GM11168 (cell line): ENCODE measurements around the gene MAPK14.

Source experiments
- in situ Hi-C: fragments of 300-500 bp; cut with MboI; formaldehyde crosslinking; loops from one replicate; pipeline ENCODE4 v1.12.0; 2022; ENCODE audit warnings: low sequenced_read_pairs; ENCODE audit not compliant: unreplicated experiment

Gene MAPK14

DNA sequence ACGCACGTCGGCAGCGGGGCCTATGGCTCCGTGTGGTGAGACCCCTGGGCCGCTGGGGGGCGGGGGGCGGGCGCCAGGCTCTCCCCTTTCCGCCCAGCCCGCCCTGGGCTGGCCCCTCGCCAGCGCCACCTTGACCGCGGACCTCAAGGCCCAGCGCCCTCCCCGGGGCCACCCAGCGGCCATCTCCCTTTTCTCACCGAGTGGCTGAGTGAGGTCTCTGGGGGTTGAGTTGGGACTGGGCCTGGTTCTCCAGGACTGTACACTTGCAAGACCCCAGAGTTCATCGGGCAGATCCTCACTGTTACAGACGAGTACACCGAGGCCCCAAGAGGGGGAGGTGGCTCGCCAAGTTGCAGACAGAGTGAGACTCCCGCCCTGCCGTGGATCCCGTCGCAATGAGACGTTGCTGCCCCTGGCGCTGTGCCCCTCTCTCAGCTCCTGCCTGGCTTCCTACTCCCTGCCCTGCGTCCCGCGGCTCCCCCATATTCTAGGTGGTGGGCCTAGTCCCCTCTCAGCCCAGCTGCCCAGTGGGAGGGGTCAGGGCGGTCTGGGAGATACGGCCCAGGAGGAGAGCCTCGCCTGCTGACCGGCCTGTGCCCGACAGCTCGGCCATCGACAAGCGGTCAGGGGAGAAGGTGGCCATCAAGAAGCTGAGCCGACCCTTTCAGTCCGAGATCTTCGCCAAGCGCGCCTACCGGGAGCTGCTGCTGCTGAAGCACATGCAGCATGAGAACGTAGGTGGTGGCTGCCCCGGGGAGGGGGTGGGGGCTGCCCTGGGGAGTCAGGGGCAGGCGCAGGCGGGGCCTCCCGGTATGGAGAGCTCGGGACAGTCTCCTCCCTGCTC, 103.3 kb downstream of the MAPK14 start:
- in situ Hi-C loops, result loop anchor here (5.0 kb wide), 1 partner anchor 56 kb away; no protein-coding TSS in a partner anchor

DNA sequence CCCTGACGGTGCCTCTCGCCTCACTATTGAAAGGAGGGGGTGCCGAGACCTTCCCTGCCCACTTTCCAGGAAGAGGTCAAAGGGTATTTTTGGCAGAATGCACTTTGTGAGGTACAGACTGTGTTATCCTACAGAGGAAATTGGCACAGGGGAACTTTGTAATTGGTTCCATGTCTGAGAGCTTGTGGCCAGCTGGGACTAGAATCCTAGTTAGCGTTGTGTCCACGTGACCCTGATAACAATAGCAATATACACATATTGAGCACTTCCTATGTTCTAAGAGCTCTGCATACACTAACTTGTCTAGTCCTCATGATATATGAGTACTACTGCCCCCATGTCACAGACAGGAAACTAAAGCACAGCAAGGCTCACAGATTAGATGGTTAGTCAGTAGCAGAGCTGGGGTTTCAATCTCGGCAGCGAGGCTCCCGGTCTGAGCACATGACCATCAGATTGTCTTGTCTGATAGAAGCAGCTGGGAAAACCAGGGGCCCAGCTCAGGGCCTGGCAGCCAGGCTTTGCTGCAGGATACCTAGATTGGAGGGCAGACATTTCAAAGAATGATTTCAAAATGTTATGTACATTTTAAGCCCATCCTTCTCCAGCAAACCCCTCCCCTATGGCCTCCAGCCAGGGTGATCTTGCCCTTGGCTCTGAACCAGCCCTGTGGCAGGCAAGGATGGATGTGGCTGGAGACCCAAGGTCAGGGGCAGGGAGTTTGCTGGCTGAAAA, 104.1 kb downstream of the MAPK14 start:
- in situ Hi-C loops, result loop anchor here (5.0 kb wide), 1 partner anchor 56 kb away; no protein-coding TSS in a partner anchor

DNA sequence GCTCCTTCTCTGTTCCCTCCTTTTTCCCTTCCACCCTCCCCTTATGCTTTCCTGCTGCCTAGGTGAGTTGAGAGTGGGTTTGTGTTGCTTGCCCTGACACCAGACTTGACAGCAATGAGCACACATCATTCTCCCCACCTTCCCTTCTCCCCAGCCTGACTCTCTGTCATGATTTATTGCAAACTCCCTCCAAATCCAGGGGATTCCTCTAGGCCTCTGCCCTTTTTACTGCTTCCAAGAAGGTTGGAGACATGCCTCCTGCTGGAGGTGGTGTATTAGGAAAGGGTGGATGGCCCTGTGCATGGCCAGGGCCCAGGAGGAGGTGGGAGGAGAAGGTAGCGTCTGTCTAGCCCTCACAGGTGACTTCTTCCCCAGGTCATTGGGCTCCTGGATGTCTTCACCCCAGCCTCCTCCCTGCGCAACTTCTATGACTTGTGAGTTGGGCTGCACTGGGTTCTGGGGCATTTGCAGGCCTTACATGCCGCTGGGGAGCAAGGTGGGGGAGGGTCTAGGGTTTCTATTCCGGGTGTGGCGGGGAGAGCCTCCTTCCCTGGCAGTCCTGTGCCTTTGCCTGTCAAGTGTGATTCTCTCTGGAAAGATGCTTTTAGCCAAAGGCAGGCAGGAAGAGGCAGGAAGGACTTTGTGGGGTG, 104.8 kb downstream of the MAPK14 start:
- in situ Hi-C loops, result loop anchor here (5.0 kb wide), 1 partner anchor 55 kb away; no protein-coding TSS in a partner anchor

DNA sequence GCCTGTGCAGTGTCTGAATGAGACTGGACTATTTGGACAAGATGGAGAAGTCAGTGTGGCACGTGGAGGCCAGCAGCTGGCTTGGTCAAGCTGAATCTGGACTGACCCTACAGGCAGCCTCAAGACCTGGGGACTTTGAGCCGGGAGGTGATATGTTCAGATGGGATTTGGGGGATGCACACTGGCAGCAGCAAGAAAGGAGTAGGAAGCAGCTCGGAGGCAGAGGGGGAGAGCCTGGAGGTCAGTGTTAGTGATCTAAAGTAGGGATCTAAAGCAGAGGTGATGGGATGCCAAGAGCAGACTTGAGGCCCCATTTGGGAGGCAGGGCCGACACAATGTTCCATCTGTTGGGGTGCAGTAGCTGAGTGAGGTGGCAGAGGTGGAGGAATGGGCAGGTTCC, 105.5 kb downstream of the MAPK14 start:
- in situ Hi-C loops, result loop anchor here (5.0 kb wide), 1 partner anchor 54 kb away; no protein-coding TSS in a partner anchor

DNA sequence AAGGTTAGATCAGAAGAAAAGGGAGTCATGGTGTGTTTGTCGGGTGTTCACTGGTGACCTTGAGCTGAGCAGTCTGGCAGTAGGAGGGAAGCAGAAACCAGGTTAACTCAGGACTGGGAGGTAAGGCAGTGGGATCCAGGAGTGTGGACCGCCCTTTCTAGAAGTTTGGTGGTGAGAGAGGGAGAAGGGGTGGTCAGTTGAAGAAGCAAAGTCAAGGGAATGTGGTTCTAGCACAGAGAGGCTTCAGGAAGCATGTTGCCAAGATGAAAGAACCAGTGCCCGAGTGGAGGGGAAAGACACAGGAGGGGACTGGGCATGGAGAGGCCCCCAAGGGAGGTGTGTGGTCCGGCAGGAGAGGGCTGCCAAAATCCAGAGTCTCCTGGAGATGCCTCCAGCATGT, 106.3 kb downstream of the MAPK14 start:
- in situ Hi-C loops, result loop anchor here (5.0 kb wide), 1 partner anchor 53 kb away; no protein-coding TSS in a partner anchor

DNA sequence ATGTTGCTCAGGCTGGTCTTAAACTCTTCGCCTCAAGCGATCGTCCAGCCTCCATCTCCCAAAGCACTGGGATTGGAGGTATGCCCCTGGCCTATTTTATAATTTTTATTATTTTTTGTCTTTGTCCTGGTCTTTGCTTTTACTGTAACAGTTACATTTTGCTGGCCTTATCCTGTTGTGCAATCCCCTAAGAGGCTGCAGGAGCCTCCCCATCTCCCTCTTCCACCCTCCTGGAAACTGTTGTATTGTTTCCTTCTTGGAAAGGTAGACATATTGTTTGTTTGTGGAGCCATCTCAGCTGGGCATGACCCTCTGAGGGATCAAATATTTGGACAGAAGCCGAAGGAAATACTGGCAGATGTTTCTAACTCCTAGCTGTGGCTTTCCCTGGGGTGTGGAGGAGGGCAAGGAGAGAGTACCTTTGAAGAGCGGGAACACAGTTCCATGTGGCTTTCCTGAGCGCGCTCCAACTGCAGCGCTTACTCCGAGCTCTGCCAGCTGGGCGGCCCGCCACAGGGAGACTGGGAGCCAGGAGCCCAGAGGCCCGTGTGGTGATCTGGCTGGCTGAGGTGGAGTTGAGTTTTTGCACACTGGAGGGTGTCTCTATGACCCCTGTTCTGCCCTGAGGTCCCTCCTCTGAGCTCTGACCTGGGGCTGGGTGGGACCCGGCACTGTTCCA, 107.6 kb downstream of the MAPK14 start:
- in situ Hi-C loops, result no loop called here

DNA sequence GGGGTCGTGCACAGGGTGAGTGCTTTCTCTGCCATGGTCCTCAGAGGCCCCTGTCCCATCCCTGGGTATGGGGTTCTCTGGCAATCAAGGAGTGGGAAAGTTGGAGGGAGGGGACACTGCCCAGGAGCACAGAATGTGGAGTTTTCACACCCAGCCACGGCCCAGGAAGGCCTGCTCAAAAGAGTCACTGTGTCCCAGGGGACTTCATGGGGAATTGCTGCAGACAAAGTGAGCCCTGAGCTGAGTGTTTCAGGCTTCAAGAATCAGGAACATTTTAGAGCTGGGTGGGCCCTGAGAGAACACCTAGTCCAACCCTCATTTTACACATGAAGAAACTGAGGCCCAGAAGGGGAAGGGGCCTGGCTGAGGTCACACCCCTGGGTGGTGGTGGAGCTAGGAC, 108.4 kb downstream of the MAPK14 start:
- in situ Hi-C loops, result no loop called here

DNA sequence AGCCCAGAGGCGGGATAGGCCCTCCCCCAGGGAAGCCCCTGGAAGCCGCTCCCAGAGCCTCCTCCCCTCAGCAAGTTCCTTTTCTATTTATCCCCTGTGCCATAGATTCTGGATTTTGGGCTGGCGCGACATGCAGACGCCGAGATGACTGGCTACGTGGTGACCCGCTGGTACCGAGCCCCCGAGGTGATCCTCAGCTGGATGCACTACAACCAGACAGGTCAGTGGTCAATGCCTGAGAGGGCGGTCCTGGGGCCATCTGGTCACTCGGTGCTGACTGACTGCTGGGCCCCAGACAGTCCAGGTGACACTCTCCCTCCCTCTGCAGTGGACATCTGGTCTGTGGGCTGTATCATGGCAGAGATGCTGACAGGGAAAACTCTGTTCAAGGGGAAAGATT, 108.9 kb downstream of the MAPK14 start:
- in situ Hi-C loops, result no loop called here

DNA sequence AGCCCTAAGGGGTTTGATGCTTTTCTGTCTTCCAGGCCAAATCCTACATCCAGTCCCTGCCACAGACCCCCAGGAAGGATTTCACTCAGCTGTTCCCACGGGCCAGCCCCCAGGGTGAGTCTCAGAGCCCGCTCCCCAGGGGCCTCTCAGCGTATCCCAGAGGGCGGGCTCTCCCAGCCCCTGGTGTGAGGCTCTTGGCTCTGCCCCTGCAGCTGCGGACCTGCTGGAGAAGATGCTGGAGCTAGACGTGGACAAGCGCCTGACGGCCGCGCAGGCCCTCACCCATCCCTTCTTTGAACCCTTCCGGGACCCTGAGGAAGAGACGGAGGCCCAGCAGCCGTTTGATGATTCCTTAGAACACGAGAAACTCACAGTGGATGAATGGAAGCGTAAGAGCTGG, 111.1 kb downstream of the MAPK14 start:
- in situ Hi-C loops, result no loop called here

DNA sequence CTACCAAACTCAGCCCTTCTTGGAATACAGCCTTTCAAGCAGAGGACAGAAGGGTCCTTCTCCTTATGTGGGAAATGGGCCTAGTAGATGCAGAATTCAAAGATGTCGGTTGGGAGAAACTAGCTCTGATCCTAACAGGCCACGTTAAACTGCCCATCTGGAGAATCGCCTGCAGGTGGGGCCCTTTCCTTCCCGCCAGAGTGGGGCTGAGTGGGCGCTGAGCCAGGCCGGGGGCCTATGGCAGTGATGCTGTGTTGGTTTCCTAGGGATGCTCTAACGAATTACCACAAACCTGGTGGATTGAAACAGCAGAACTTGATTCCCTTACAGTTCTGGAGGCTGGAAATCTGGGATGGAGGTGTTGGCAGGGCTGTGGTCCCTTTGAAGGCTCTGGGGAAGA, 111.8 kb downstream of the MAPK14 start:
- in situ Hi-C loops, result no loop called here

DNA sequence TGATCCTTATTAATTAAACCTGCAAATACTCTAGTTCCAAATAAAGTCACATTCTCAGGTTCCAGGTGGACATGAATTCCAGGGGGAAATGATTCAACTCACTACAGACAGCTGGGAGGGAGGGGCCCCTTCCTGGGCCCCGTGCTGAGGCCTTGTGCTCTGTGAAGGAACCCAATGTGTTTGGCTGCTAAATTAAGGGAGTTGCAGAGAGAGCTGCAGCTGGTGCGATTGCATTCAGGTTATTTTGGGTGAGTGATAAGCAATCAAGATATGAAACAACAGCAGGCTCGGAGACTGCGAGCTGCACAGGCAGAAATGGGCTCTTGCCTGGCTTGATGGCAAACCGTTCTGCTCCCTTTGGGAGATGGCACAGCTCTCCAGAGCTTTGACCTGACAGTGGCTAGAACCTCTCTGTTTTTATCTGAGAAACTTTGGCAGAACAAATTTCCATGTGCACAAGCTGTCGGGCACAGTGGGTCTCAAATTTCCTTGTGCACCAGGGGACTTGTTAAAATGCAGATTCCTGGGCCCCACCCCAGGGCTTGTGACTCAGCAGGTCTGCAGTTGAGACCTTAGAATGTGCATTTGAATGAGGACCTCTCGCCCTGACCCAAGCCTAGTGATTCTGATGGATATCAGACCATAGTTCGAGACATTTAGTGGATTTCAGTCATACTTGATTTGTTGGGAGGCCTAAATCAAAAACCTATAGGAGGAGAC, 112.5 kb downstream of the MAPK14 start:
- in situ Hi-C loops, result no loop called here

DNA sequence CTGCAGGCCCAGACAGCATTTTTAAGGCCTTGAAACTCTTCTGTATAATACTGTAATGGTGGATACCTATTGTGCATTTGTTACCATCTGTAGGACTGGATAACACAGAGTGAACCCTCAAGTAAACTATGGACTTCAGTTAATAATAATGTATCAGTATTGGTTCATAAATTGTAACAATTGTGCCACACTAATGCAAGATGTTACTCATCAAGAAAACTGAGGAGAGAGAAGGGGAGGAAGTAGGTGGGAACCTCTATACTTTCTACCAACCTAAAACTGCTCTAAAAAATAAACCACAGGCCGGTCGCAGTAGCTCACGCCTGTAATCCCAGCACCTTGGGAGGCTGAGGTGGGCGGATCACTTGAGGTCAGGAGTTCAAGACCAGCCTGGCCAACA, 113.5 kb downstream of the MAPK14 start:
- in situ Hi-C loops, result no loop called here

DNA sequence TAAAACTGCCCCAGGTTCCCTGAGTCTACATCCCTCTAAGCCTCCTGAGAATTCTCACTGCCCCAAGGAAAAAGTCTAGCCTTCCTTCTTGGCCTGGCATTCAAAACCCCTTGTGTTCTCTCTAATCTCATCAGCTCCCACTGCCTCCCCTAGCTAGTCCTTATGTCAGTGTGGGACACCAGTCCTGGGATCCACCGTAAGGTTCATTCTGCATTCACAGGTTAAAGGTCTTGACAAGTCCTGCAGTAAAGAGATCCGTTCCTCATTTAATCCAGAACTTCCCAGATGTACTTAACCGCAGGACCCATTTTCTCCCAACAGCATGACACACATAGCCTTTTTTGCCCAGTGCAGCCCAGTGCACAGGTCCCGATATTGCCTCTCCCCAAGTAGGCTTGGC, 114.4 kb downstream of the MAPK14 start:
- in situ Hi-C loops, result no loop called here

DNA sequence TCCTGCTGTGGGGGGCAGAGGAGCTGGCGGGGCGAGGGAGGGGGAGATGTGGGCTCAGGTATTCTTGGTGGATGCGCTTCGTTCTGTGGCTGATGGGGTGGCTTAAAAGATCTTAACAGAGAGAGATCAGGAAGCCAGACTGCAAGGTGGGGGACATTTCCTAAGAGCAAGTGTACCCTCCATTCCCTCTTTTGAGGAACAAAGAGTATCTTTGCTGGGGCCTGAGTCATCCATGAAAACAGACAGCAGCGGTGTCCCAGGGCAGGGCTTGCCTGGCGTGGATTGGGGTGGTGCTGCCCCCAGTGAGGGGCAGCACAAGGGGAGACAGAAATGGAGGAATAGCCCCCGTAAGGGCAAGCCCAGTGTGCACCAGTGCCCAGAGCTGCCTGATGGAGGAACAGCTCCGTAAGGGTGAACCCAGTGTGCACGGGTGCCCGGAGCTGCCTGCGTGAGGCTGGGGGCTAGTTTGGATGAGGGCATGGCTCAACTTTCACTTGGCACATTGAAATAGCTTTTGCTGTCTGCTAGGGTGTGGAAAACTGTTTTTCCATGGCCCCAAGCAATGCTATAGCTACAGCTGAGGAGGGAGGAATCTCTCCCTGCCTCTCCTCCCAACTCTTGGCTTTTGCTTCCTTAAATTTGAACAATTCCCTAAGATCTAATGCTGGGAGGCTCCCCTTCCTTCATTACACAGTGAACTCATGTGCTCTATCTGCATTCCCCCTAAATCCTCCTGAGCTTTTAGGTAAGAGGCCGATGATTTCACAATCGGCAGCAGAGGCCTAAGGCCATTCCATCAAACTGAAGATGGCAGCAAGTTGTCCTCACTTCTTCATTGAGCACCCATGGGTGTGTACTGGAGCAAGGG, 115.6 kb downstream of the MAPK14 start:
- in situ Hi-C loops, result no loop called here

DNA sequence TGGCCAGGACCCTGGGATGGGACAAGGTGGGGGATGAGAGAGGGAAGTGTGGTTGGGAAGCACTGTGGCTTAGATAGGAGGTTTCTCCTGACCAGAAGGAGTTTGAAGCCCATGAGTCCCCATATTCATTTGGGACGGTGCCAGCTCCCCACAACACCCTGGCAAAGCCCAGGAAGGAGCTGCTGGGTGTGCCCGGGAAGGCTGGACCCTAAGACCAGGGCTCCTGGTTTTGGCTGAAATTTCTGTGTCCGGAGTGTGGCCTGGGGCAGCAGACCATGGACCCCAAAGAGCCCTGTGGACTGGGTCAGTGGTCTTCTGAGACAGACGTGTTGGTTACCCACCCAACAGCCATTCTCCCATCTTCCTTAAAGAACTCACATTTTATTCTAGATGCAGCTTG, 117.9 kb downstream of the MAPK14 start:
- in situ Hi-C loops, result no loop called here

DNA sequence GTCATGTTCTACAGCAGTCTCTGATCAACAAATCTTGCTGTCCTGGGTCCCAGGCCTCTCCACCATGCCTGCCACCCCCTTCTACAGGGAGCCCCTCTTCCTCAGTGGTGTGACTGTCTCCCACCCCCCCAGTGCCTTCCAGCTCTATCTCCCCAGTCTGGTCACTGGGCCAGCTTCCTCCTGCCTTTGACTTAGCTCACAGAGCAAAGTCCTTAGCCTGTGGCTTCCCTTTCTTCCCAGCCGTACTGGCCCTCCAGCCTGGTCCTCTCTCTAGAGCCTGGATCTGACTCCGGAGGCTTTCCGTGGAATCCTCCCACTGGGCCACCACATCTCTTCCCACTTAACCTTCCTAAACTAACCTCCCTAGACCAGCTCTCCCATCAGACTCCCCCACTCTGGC, 119.7 kb downstream of the MAPK14 start:
- in situ Hi-C loops, result no loop called here

DNA sequence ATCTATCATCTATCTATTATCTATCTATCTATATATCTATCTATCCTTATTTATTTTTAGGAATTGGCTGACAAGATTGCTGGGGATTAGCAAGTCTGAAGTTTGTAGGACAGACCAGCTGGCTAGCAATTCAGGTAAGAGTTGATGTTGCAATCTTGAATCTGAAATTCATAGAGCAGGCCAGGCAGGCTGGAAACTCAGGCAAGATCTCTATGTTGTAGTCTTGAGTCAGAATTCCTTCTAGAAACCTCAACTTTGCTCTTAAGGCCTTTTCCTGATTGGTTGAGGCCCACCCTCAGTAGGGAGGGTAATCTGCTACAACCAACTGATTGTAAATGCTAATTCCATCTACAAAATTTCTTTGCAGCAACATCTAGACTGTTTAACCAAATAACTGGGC, 121.9 kb downstream of the MAPK14 start:
- in situ Hi-C loops, result no loop called here

DNA sequence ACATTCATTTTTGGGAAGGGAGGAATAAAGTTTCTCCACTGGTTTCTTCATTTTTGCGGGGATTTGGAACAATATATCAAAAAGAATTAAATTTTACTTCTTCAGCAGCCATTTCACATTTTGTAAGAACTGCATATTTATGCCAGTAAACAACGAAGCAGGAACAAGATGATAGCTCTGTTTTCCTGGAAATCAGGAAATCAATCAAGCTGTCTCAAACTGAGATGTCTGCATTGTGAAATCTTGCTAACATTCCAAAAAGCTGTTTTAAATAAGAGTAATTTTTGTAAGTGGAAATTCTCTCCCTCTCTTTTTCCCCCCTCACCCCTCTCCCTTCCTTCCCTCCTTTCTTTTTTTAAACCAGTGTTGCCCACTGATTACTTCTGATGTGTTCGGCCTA, 122.7 kb downstream of the MAPK14 start:
- in situ Hi-C loops, result no loop called here

DNA sequence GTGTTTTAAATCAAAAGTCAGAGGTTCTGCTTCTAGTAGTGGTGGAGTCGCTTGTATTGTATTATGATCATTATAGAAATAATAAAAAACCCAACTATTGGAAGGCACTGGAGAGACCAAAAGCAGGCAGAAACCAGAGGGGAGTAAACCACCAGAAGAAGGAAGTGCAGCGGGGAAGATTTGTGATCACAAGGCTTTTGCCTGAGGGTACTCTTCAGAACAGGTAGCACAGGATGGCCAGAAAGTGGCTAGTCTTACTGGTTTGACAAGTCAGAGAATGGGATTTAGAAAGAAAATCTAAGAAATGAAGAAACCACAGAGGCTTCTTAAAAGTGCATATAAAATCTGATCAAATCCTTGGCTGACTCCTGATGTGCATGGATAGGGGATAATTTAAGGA, 126.7 kb downstream of the MAPK14 start:
- in situ Hi-C loops, result no loop called here
